Stomach (tissue), 9 donors: ENCODE measurements around the gene ZRANB2. TPM values are rescaled to one million over a fixed set of nuclear protein-coding genes. Genes with fewer than 3 reads are reported as not detected.

Source experiments
- DNase-seq, 2 donors: peaks; one replicate each; pipeline versions ENCODE4 v3.0.0 to v3.0.0-alpha.2; 2013 to 2019
- H3K27ac ChIP-seq, 5 donors: fragments of 200-600 bp in 4 of 5; sonication (generic) in 4 of 5; one replicate each; pipeline ENCODE4 v1.5.1; 2013 to 2019; ENCODE audit warnings: mild to moderate bottlenecking in 1 of 5, moderate library complexity in 1 of 5
- H3K27me3 ChIP-seq, 3 donors: fragments of 200-600 bp; sonication (generic); one replicate each; pipeline ENCODE4 v1.5.1; 2017 to 2019; ENCODE audit warnings: mixed run types in 1 of 3
- H3K36me3 ChIP-seq, 4 donors: fragments of 200-600 bp; sonication (generic); 1 replicate in 3 of 4; 2 replicates in 1 of 4; pipeline ENCODE4 v1.5.1; 2016 to 2019
- H3K4me1 ChIP-seq, 4 donors: fragments of 200-600 bp; sonication (generic); one replicate each; pipeline ENCODE4 v1.5.1; 2016 to 2019
- H3K4me3 ChIP-seq, 4 donors: fragments of 200-600 bp; sonication (generic) in 3 of 4; one replicate each; pipeline ENCODE4 v1.5.1; 2016 to 2019; ENCODE audit warnings: mild to moderate bottlenecking in 1 of 4
- H3K9me3 ChIP-seq, 4 donors: fragments of 200-600 bp; sonication (generic); one replicate each; pipeline ENCODE4 v1.5.1; 2016 to 2019
- EP300 ChIP-seq: sonication (generic); formaldehyde crosslinking; IDR thresholded peaks from one replicate; pipeline ENCODE4 v1.6.1; 2017; ENCODE audit warnings: antibody characterized with exemption
- POLR2A ChIP-seq, 4 donors: fragments of 450-650 bp; IDR thresholded peaks; one replicate each; pipeline ENCODE4 v1.6.1; 2016; ENCODE audit warnings: antibody characterized with exemption in 4 of 4, control low read depth in 2 of 4, mild to moderate bottlenecking in 1 of 4, moderate library complexity in 1 of 4
- POLR2AphosphoS5 ChIP-seq, 3 donors: sonication (generic); formaldehyde crosslinking; IDR thresholded peaks; one replicate each; pipeline ENCODE4 v1.6.1; 2016; ENCODE audit warnings: antibody characterized with exemption in 3 of 3
- WGBS, 5 donors: extraction: QIAGEN DNeasy Blood & Tissue Kit in 3 of 5; methylation state at CpG; one replicate each; pipeline versions ENCODE4 v1.1.5 to v1.1.7; 2013 to 2018; 5-methylcytosine and 5-hydroxymethylcytosine counted together
- intact Hi-C: fragments of 100-400 bp; cut with DNase I; formaldehyde crosslinking; loops from one replicate; pipeline ENCODE4 v1.15.1; 2023; ENCODE audit warnings: low total_unique reads
- polyA plus RNA-seq, 3 donors: library from polyadenylated mRNA; stranded (reverse); fragments of 200-250 nt; gene quantifications; one replicate each; pipeline ENCODE4 v1.2.3, GENCODE V29; 2013
- total RNA-seq, 5 donors: library from RNA; depleted of rRNA; stranded (reverse); fragments of >200 nt; gene quantifications; one replicate each; pipeline versions ENCODE4 v1.1.0 to v1.2.3, GENCODE V29; 2014 to 2016
- TF ChIP-seq, protein P1 (sequence below), 7 experiments: fragments of 450-650 bp in 4 of 7; fragments of 200-600 bp in 3 of 7; sonication (generic) in 3 of 7; IDR thresholded peaks; one replicate each; pipeline ENCODE4 v1.5.1; 2016 to 2019; ENCODE audit warnings: antibody characterized with exemption in 7 of 7, control low read depth in 2 of 7, mild to moderate bottlenecking in 1 of 7
- donor health status: healthy with polysubstance abuse.
- donor health status: Bipolar disorder and iron deficiency.
- donor health status: healthy.

ZRANB2 gene
- total and polyA plus RNA-seq, 8 donors = 19.9 to 178 (median 41.9) TPM

DNA sequence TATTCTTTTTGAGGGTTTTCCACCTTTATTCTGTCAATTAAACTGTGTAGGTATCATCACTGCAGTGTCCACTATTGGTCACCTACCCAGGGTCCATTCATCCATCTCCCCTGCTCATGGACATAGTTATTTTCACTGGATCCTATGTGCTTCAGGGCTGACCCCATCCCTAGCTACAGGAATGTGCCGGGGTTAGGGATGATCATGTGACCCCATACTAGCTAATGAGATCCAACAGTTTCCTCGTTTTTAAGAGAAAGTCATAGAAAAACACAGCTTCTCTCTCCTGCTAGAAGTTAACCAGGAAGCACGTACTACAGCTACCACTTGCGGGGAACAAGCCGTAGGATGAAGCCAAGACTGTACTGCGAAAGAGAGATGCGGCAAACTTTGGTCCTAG, 52.8 kb downstream of the ZRANB2 start:
- Histone ChIP-seq H3K27ac (no peak overlapping the region), H3K9me3 (no peaks in the 10 kb centered on the region), H3K4me1 (peaks cover 0 to 20% (median 2%) of the 10 kb centered on the region in 4 donors), H3K27me3 (no peaks in the 10 kb centered on the region), H3K36me3 (no peaks in the 10 kb centered on the region), H3K4me3 (no peak overlapping the region)
- TF ChIP-seq, protein P1, sequence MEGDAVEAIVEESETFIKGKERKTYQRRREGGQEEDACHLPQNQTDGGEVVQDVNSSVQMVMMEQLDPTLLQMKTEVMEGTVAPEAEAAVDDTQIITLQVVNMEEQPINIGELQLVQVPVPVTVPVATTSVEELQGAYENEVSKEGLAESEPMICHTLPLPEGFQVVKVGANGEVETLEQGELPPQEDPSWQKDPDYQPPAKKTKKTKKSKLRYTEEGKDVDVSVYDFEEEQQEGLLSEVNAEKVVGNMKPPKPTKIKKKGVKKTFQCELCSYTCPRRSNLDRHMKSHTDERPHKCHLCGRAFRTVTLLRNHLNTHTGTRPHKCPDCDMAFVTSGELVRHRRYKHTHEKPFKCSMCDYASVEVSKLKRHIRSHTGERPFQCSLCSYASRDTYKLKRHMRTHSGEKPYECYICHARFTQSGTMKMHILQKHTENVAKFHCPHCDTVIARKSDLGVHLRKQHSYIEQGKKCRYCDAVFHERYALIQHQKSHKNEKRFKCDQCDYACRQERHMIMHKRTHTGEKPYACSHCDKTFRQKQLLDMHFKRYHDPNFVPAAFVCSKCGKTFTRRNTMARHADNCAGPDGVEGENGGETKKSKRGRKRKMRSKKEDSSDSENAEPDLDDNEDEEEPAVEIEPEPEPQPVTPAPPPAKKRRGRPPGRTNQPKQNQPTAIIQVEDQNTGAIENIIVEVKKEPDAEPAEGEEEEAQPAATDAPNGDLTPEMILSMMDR (IDR thresholded peaks at IDR 0.05) = no peak
- no peak for TF ChIP-seq POLR2A (IDR thresholded peaks at IDR 0.05)
- TF ChIP-seq EP300 = no peak
- TF ChIP-seq POLR2AphosphoS5 (IDR thresholded peaks at IDR 0.05) = no peak
- intact Hi-C loops = no loop called here
- DNase-seq = no peak
- WGBS, 5 donors = 87 to 94% (median 90%) methylated on average over 7 of the region's 7 CpGs

DNA sequence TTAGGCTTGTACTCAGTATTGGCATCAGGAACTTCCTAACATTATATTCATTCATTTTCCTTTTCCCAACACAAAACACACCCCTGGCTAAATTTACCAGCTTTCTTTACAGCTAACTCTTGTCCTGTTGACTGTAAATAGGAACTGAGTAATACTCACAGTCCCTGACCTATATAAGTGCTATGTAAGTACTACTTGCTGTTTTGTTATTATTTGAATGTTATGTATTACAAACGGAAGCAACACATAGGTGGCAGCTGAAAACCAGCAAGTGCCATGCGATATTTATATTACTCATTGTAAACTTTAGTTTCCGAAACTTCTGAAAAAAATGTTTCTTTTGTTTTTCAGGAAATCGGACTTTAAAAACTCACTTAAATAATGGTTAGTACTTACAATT, 54.7 kb downstream of the ZRANB2 start:
- peaks cover 0 to 9% (median 2%) of the 10 kb centered on the region in 4 donors for H3K4me1 ChIP-seq
- no peak for DNase-seq
- no peaks in the 10 kb centered on the region for H3K36me3 ChIP-seq
- no peak overlapping the region for H3K27ac ChIP-seq
- TF ChIP-seq, protein P1 (IDR thresholded peaks at IDR 0.05) = no peak
- TF ChIP-seq POLR2AphosphoS5 (IDR thresholded peaks at IDR 0.05) (no peak), POLR2A (IDR thresholded peaks at IDR 0.05) (no peak), EP300 (no peak)
- H3K4me3 ChIP-seq = no peak overlapping the region
- H3K27me3 ChIP-seq = no peaks in the 10 kb centered on the region
- 74 to 88% (median 83%) methylated on average over 4 of the region's 4 CpGs for WGBS, 5 donors
- intact Hi-C loops = no loop called here
- H3K9me3 ChIP-seq = no peaks in the 10 kb centered on the region

DNA sequence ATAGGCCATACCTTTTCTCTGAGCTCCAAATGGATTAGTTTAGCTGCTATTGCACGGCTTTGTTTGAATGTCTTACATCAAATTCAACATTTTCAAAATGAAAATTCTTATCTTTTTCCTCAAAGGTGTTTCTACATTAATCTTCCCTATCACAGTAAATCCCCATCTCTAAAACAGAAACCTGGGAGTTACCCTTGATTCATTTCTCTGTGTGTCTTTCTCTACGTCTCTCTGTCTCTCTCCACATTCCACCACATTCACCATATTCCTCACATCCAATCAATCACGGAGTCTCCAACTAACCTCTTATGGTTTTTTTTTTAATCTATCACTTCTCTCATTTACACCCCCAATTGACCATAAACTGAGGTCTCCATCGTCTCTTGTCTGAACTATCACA, 57.3 kb downstream of the ZRANB2 start:
- H3K27ac ChIP-seq = no peak overlapping the region
- H3K9me3 ChIP-seq = no peaks in the 10 kb centered on the region
- TF ChIP-seq POLR2A (IDR thresholded peaks at IDR 0.05) (no peak), POLR2AphosphoS5 (IDR thresholded peaks at IDR 0.05) (no peak), EP300 (no peak)
- TF ChIP-seq, protein P1 (IDR thresholded peaks at IDR 0.05) = no peak
- DNase-seq = no peak
- H3K27me3 ChIP-seq = no peaks in the 10 kb centered on the region
- H3K4me1 ChIP-seq = no peaks in the 10 kb centered on the region
- no peak overlapping the region for H3K4me3 ChIP-seq
- no peaks in the 10 kb centered on the region for H3K36me3 ChIP-seq
- intact Hi-C loops = no loop called here
- WGBS, 5 donors = 77 to 92% (median 88%) methylated on average over 4 of the region's 4 CpGs

DNA sequence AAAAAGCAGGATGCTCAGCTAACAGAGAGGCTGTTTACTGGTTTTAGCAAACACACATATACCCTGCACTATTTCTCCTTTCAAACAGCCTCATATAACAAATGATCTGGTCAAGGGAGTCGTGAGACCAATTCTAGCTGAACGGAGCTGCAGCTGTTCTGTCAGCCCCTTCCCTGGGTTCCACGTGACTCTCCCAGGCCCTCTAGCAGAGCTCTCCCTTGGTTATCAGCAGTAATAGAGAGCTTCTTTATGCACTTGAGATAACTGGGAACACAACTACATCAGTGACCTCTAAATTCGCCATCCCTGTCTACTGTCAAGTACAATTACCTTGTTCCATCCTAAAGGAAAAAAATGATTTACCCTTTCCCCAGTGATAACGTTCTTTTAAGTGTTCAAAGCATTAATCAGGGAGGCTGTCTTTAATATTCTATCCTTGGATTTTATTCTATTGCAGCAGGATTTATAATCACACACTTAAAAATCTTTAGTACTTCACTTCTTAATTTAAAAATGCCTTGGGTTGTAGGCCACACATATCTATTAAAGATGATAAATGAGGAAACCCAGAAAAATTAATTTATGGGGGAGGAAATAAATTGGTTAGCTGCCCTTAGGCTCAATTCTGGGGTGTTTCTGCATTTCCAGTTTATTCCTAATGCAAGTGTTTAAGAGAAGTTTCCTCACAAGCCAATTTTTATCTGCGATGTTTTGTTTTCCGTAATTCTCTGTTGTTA, 61.4 kb downstream of the ZRANB2 start:
- no peaks in the 10 kb centered on the region for H3K9me3 ChIP-seq
- no peak overlapping the region for H3K27ac ChIP-seq
- TF ChIP-seq EP300 (no peak), POLR2A (IDR thresholded peaks at IDR 0.05) (no peak), POLR2AphosphoS5 (IDR thresholded peaks at IDR 0.05) (no peak)
- TF ChIP-seq, protein P1 (IDR thresholded peaks at IDR 0.05) = no peak
- 50 to 77% (median 63%) methylated on average over 7 of the region's 7 CpGs for WGBS, 5 donors
- no peaks in the 10 kb centered on the region for H3K36me3 ChIP-seq
- peak in 1 of 2 donors; percentile 56 for DNase-seq
- intact Hi-C loops = no loop called here
- H3K27me3 ChIP-seq = no peaks in the 10 kb centered on the region
- no peak overlapping the region for H3K4me3 ChIP-seq
- H3K4me1 ChIP-seq = no peaks in the 10 kb centered on the region
